H1 (cell line): ENCODE measurements around the gene SHQ1.

Experiments used
- CREB1 ChIP-seq: IDR thresholded peaks from 2 replicates; pipeline ENCODE4 v1.6.1; 2012; ENCODE audit warnings: inconsistent platforms
- EZH2 ChIP-seq: fragments of 200-600 bp; sonication (generic); IDR thresholded peaks from 2 replicates; pipeline ENCODE4 v1.7.1; 2012; ENCODE audit warnings: low read depth, mild to moderate bottlenecking, moderate library complexity, low read length, inconsistent platforms; ENCODE audit not compliant: severe bottlenecking
- GABPA ChIP-seq: IDR thresholded peaks from 2 replicates; pipeline ENCODE4 v1.6.1; 2011; ENCODE audit warnings: mild to moderate bottlenecking, low read length, moderate library complexity, borderline replicate concordance; ENCODE audit not compliant: insufficient read depth
- HDAC6 ChIP-seq: IDR thresholded peaks from one replicate; pipeline ENCODE4 v1.7.1; 2012; ENCODE audit warnings: low read depth, mild to moderate bottlenecking, inconsistent platforms, low read length, moderate library complexity
- JUND ChIP-seq: IDR thresholded peaks from 2 replicates; pipeline ENCODE4 v1.6.1; 2011; ENCODE audit warnings: mild to moderate bottlenecking, improper control_type of control experiment, low read length
- SIN3A ChIP-seq, 2 experiments: IDR thresholded peaks in 1 of 2; conservative IDR thresholded peaks in 1 of 2; 2 replicates each; pipeline ENCODE4 v1.6.1; 2011 to 2012; ENCODE audit warnings: low read length in 2 of 2, improper control_type of control experiment in 1 of 2, low read depth in 1 of 2, mild to moderate bottlenecking in 1 of 2
- TAF1 ChIP-seq: IDR thresholded peaks from 2 replicates; pipeline ENCODE4 v1.6.1; 2011; ENCODE audit warnings: mild to moderate bottlenecking, low read depth, low read length
- TF ChIP-seq, protein P1 (sequence below), 3 experiments: IDR thresholded peaks; 1 replicate in 2 of 3; 2 replicates in 1 of 3; pipeline versions ENCODE4 v1.5.1 to v1.6.1; 2011; ENCODE audit warnings: low read length in 3 of 3, mild to moderate bottlenecking in 3 of 3, inconsistent platforms in 2 of 3, low read depth in 1 of 3, moderate library complexity in 1 of 3; ENCODE audit not compliant: insufficient read depth in 1 of 3; ENCODE audit errors: control extremely low read depth in 1 of 3

DNA sequence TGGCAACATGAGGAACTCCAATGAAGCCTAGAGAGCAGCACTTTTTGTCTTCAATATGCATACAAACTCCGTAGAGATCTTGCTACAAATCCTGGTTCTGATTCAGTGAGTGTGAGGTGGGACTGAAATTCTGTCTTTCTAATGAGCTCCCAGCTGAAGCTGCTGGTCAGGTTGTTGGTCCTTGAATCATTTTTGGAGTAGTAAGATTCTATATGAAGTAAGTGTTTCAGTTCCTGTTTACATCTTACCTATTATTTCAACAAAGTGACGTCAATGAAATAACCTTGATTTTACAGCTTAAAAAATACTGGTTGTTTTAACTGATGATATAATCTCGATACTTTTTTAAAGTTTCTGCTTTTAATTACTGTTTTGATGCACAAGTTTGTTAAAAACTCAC lies 33.9 kb downstream of the SHQ1 start:
- TF ChIP-seq, protein P1, sequence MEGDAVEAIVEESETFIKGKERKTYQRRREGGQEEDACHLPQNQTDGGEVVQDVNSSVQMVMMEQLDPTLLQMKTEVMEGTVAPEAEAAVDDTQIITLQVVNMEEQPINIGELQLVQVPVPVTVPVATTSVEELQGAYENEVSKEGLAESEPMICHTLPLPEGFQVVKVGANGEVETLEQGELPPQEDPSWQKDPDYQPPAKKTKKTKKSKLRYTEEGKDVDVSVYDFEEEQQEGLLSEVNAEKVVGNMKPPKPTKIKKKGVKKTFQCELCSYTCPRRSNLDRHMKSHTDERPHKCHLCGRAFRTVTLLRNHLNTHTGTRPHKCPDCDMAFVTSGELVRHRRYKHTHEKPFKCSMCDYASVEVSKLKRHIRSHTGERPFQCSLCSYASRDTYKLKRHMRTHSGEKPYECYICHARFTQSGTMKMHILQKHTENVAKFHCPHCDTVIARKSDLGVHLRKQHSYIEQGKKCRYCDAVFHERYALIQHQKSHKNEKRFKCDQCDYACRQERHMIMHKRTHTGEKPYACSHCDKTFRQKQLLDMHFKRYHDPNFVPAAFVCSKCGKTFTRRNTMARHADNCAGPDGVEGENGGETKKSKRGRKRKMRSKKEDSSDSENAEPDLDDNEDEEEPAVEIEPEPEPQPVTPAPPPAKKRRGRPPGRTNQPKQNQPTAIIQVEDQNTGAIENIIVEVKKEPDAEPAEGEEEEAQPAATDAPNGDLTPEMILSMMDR (IDR thresholded peaks at IDR 0.05; ENCODE audit: control extremely low read depth in 1 of 3, insufficient read depth in 1 of 3, low read depth in 1 of 3, low read length in 3 of 3), result no peak
- TF ChIP-seq GABPA (no peak), TAF1 (no peak), JUND (no peak), HDAC6 (no peak), SIN3A (conservative IDR thresholded peaks at IDR 0.05 in 1 of 2, IDR thresholded peaks at IDR 0.05 in 1 of 2; ENCODE audit: low read depth in 1 of 2, low read length in 2 of 2) (no peak), CREB1 (no peak), EZH2 (no peak)
